Cardiac fibroblast (primary cell): ENCODE results near the gene STXBP6.
A peak's percentile ranks its signal among the peaks of the same experiment; 100 is the strongest.

Experiments
- DNase-seq, 2 donors: peaks; one replicate each; pipeline versions ENCODE4 v3.0.0 to v3.0.0-alpha.2; 2010; ENCODE audit warnings: low read depth in 2 of 2
- H3K4me3 ChIP-seq, 2 donors: replicated peaks in 1 of 2; 1 replicate in 1 of 2; 2 replicates in 1 of 2; pipeline ENCODE4 v1.5.1; 2011; ENCODE audit warnings: low read depth in 2 of 2, low read length in 2 of 2, mild to moderate bottlenecking in 2 of 2, moderate library complexity in 1 of 2
- CTCF ChIP-seq: IDR thresholded peaks from one replicate; pipeline ENCODE4 v1.5.1; 2011; ENCODE audit warnings: low read depth, mild to moderate bottlenecking, low read length, inconsistent platforms

STXBP6 gene

GRCh38 chr14:25069879-25070278, 19.9 kb upstream of the STXBP6 start:
- no peak for TF ChIP-seq CTCF

GRCh38 chr14:25067600-25067999, 17.7 kb upstream of the STXBP6 start:
- H3K4me3 ChIP-seq, result no peak overlapping the region
- TF ChIP-seq CTCF, result no peak
- no peak for DNase-seq

More at GRCh38 chr14:25069879-25070278, 19.9 kb upstream of the STXBP6 start:
- no peak overlapping the region for H3K4me3 ChIP-seq
- no peak for DNase-seq

GRCh38 chr14:25062022-25062321, 12.0 kb upstream of the STXBP6 start:
- no peak for TF ChIP-seq CTCF
- no peak for DNase-seq

GRCh38 chr14:25056688-25057078, 6.7 kb upstream of the STXBP6 start:
- DNase-seq, result no peak
- H3K4me3 ChIP-seq, result no peak overlapping the region
- TF ChIP-seq CTCF, result no peak

More at GRCh38 chr14:25062022-25062321, 12.0 kb upstream of the STXBP6 start:
- no peak overlapping the region for H3K4me3 ChIP-seq

GRCh38 chr14:25055992-25056687, 6.2 kb upstream of the STXBP6 start:
- H3K4me3 ChIP-seq, result no peak overlapping the region
- peak in 1 of 2 donors; percentile 23 for DNase-seq
- no peak for TF ChIP-seq CTCF

GRCh38 chr14:25055005-25055404, 5.1 kb upstream of the STXBP6 start:
- H3K4me3 ChIP-seq, result no peak overlapping the region
- DNase-seq, result no peak
- TF ChIP-seq CTCF, result no peak

GRCh38 chr14:25053585-25053984, 3.6 kb upstream of the STXBP6 start:
- DNase-seq, result no peak
- H3K4me3 ChIP-seq, result no peak overlapping the region
- no peak for TF ChIP-seq CTCF
